Parathyroid adenoma (tissue), 2 donors: Measurements from ENCODE around the gene GRK3.
"Not testable (repeated sequence)": the region's sequence is repeated elsewhere in the genome, so short reads cannot be mapped to it uniquely, and the experiment has no call there.

Experiments used
- H2AFZ ChIP-seq: fragments of 300-600 bp; sonication (generic); one replicate; pipeline ENCODE4 v1.7.0; 2017; ENCODE audit warnings: antibody characterized with exemption, mild to moderate bottlenecking
- H3K27ac ChIP-seq: fragments of 300-600 bp; sonication (generic); one replicate; pipeline ENCODE4 v1.7.0; 2017
- H3K27me3 ChIP-seq: fragments of 300-600 bp; sonication (generic); one replicate; pipeline ENCODE4 v1.7.0; 2017; ENCODE audit warnings: low read length; ENCODE audit not compliant: control insufficient read depth, insufficient read depth
- H3K36me3 ChIP-seq: fragments of 300-600 bp; sonication (generic); one replicate; pipeline ENCODE4 v1.7.0; 2017; ENCODE audit warnings: low read length; ENCODE audit not compliant: control insufficient read depth, insufficient read depth
- H3K4me1 ChIP-seq: fragments of 300-600 bp; sonication (generic); one replicate; pipeline ENCODE4 v1.7.0; 2017; ENCODE audit warnings: control low read depth
- H3K4me2 ChIP-seq: fragments of 300-600 bp; sonication (generic); one replicate; pipeline ENCODE4 v1.7.0; 2017; ENCODE audit warnings: low read length
- H3K4me3 ChIP-seq: fragments of 300-600 bp; sonication (generic); one replicate; pipeline ENCODE4 v1.7.0; 2017; ENCODE audit warnings: low read depth, low read length
- H3K79me2 ChIP-seq: fragments of 300-600 bp; sonication (generic); one replicate; pipeline ENCODE4 v1.7.0; 2017; ENCODE audit warnings: control low read depth
- H3K9ac ChIP-seq: fragments of 300-600 bp; sonication (generic); one replicate; pipeline ENCODE4 v1.7.0; 2017; ENCODE audit warnings: mild to moderate bottlenecking
- H3K9me3 ChIP-seq: fragments of 300-600 bp; sonication (generic); one replicate; pipeline ENCODE4 v1.7.0; 2017; ENCODE audit warnings: low read length; ENCODE audit not compliant: control insufficient read depth
- CTCF ChIP-seq: fragments of 300-600 bp; sonication (generic); IDR thresholded peaks from one replicate; pipeline ENCODE4 v1.7.0; 2017; ENCODE audit warnings: antibody characterized with exemption, mild to moderate bottlenecking
- donor health status: primary hyperparathyroidism.

The GRK3 gene

GRCh38 chr22:25564320-25564978 lies at the start of gene GRK3:
Gene GRK3 (plus strand): TSS chr22:25564675. CDS start chr22:25565041, 366 bp downstream.
- Histone ChIP-seq H3K27ac (peak within 1 kb of the TSS; percentile 68), H3K79me2 (peaks cover 1% of the 10 kb centered on the region), H3K9ac (no peak within 1 kb of the TSS), H3K4me2 (peak within 1 kb of the TSS; percentile 80), H2AFZ (peak within 1 kb of the TSS; percentile 87), H3K4me1 (no peaks in the 10 kb centered on the region), H3K27me3 (no peaks in the 10 kb centered on the region), H3K9me3 (no peaks in the 10 kb centered on the region), H3K36me3 (no peaks in the 10 kb centered on the region), H3K4me3 (peak within 1 kb of the TSS; percentile 65)
- no peak for TF ChIP-seq CTCF

DNA sequence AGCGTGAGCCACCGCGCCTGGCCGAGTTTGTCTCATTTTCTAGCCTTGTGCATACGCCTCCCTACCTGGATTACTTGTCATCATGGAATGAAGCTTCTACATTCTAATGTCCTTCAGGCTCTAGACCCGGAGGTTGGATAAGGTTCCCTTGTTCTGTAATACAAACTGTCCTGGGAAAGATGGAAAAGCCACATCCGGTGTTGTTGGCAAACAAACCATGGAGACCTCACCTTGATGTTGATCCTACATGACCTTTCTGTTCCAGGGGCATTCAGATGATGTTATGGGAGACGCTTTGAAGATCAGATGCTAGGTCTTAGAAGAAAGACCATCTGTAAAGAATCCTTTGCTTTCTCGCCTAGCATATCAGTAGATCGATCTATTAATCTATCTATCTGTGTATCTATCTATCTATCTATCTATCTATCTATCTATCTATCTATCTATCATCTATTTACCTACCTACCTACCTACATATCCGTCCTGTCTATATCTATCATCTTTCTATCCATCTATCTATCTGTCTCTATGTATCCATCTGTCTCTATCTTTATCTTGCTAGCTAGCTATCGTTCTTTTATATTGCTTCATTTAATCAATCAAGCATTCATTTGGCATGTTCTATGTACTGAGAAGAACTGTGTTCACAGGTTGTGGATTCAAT lies 46.3 kb upstream of the GRK3 start:
- Histone ChIP-seq H2AFZ (no peak overlapping the region), H3K4me2 (no peak overlapping the region), H3K27ac (no peak overlapping the region), H3K79me2 (no peaks in the 10 kb centered on the region), H3K4me3 (no peak overlapping the region), H3K36me3 (no peaks in the 10 kb centered on the region), H3K9ac (no peak overlapping the region), H3K4me1 (no peaks in the 10 kb centered on the region), H3K27me3 (no peaks in the 10 kb centered on the region), H3K9me3 (no peaks in the 10 kb centered on the region)
- no peak for TF ChIP-seq CTCF

DNA sequence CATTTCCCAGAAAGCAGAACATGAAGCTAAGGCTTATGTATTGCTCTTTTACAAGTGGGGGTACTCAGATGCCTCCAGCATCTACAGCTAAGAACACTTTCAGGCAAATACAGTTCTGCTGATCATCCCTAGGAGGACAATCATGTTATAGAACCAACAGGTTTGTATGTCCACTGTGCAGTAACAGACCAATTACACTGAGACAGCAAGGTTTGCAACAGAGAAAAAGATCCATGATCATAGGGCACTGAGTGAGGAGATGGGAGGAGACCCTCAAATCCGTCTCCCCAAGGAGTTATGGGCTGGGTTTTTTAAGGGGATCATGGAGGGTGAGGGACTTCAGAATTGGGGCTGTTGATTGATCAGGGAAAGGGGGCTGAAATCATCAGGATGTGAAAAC lies 39.1 kb upstream of the GRK3 start:
- no peaks in the 10 kb centered on the region for H3K36me3 ChIP-seq
- no peaks in the 10 kb centered on the region for H3K4me1 ChIP-seq
- no peak overlapping the region for H3K4me2 ChIP-seq
- H3K9me3 ChIP-seq = no peaks in the 10 kb centered on the region
- no peak overlapping the region for H2AFZ ChIP-seq
- no peaks in the 10 kb centered on the region for H3K27me3 ChIP-seq
- no peak overlapping the region for H3K27ac ChIP-seq
- no peak overlapping the region for H3K4me3 ChIP-seq
- H3K9ac ChIP-seq = no peak overlapping the region
- TF ChIP-seq CTCF = no peak
- no peaks in the 10 kb centered on the region for H3K79me2 ChIP-seq

DNA sequence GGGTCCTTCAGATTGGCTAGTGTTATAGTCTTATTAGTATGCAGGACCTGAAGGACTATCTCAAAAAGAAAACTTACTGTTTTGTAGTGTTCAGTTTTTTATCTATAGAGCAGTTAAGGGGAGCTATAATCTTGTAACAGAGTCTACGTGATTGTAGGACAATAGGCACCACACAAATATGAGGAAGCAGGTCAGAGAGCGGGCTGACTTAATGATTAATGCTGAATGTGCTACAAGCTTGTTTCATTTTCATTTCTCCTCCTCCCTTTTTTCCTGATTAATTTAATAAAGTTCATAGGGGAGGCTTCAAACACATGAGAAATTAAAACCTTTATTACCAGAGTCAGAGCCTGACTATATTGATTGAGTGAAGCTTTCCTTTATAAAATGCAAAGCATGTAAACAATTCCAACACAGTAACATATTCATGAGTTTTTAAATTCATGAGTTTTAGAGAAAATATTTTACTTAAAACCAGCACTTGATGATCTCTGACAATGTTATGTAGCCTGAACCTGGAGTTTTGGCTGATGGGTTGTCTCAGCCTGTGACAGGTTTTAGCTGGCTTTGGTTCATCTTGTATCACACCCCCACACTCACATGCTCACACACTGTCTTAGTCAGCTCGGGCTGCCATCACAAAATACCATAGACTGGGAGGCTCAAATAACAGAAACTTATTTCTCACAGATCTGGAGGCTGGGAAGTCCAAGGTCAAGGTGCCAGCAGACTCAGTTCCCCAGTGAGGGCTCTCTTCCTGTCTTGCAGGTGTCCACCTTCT lies 38.5 kb upstream of the GRK3 start:
- H2AFZ ChIP-seq, H3K4me2 ChIP-seq, H3K36me3 ChIP-seq: not testable (repeated sequence)

DNA sequence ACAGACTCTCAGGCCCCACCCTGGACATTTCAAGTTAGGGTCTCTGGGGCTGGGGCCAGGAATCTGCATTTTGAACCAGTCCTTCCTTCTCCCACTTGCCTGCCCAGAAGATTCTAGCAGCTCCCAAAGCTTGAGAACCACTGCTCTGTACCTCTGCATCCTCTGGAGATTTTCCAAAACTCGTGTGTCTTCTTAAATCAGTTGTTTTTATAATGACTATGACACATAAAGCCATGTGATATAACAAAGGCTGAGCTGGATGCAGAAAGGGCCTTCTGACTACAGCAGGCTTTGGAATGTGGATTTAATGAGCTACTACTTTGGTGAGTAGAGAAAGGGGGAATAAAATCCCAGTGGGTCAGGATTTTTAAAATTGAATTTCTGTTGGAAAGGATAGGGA lies 37.5 kb upstream of the GRK3 start:
- not testable (repeated sequence) for H2AFZ ChIP-seq, H3K36me3 ChIP-seq, H3K4me3 ChIP-seq, H3K79me2 ChIP-seq, H3K9me3 ChIP-seq, H3K4me1 ChIP-seq, H3K4me2 ChIP-seq, H3K27me3 ChIP-seq, H3K27ac ChIP-seq, H3K9ac ChIP-seq

More for the DNA sequence above, 38.5 kb upstream of the GRK3 start:
- H3K4me3 ChIP-seq, H3K4me1 ChIP-seq, H3K9me3 ChIP-seq, H3K79me2 ChIP-seq, H3K9ac ChIP-seq, H3K27me3 ChIP-seq, H3K27ac ChIP-seq: not testable (repeated sequence)

DNA sequence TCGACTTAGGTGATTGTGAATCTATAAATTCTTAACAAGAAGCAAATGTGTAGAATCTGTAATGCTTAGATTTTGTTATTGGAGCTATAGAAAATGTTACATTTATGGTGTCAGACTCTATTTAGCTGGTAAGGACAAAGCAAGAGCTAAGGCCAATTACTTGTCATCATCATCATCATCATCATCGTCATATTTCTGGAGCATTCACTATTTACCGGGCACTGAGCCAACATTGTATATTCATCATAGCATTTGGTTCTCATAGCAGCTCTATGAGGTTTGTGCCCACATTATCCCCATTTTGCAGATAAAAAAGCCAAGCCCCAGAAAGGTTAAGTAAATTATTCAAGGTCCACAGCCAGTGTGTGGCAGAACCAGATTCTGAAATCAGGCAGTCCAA lies 36.4 kb upstream of the GRK3 start:
- not testable (repeated sequence) for H3K9me3 ChIP-seq, H3K27ac ChIP-seq, H3K4me1 ChIP-seq, H3K36me3 ChIP-seq, H3K27me3 ChIP-seq, H3K4me3 ChIP-seq, H3K79me2 ChIP-seq, H2AFZ ChIP-seq, H3K9ac ChIP-seq, H3K4me2 ChIP-seq

DNA sequence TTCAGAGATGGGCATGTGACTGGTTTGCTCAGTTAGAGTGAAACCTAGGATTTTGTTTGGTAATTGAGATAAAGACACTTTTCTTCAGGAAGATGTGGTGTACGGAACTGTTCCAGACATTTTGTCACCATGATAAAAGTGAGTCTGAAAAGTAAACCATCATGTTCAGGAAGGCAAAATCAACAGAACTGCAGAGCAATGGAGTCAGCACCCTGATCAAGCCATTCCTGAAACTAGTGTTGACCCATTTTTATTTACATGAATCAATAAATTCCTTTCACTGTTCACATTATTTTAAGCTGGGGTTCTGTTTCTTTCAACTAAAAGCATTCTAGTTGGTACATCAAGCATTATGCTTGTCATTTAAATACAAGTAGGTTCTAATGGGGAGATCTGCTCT lies 35.4 kb upstream of the GRK3 start:
- not testable (repeated sequence) for H3K9ac ChIP-seq, H3K27me3 ChIP-seq, H3K4me3 ChIP-seq, H3K9me3 ChIP-seq, H2AFZ ChIP-seq, H3K4me2 ChIP-seq, H3K4me1 ChIP-seq, H3K79me2 ChIP-seq, H3K27ac ChIP-seq, H3K36me3 ChIP-seq

DNA sequence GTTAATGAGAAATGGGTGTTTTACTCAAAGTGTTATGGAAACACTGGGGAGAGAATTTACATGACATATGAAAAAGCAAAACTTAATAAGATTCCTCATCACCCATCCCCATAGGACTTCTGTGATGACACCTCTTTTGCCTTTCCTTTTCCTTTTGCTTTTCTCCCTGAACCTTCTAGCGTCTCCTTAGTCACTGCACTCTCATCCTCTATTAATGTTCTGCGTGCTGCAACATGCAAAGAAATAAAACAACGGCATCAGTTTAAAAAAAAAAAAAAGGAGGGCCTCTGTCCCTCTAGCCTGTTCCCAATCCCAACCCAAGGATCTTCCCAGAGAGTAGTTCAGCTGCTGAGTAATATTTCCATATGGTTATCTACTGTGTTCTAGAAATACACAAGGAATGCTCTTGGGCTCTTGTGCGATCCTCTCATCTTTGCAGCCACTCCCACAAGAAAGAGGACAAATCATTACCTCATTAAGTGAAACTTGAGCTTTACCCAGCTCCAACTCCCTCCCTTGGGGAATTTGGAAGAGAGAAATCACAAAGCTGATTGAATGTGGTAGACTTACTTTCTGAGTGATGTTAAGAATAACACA lies 34.8 kb upstream of the GRK3 start:
- not testable (repeated sequence) for H2AFZ ChIP-seq, H3K4me2 ChIP-seq, H3K27me3 ChIP-seq, H3K9me3 ChIP-seq, H3K9ac ChIP-seq, H3K4me1 ChIP-seq, H3K27ac ChIP-seq, H3K4me3 ChIP-seq, H3K79me2 ChIP-seq, H3K36me3 ChIP-seq
